GM12872 (cell line): ENCODE measurements around the gene GPR143.

Experiments
- CTCF ChIP-seq: IDR thresholded peaks from 3 replicates; pipeline ENCODE4 v1.5.1; 2011; ENCODE audit warnings: low read depth, mild to moderate bottlenecking, low read length, moderate library complexity; ENCODE audit not compliant: insufficient read depth

The GPR143 gene

GRCh38 chrX:9790866-9791265, 25.2 kb upstream of the GPR143 start:
- TF ChIP-seq CTCF, result no peak

- TF ChIP-seq CTCF, result no peak
These were observed 23.9 kb upstream of the GPR143 start for GRCh38 chrX:9789555-9789954.

- no peak for TF ChIP-seq CTCF
These were observed 23.3 kb upstream of the GPR143 start for GRCh38 chrX:9788911-9789310.

GRCh38 chrX:9786798-9787635, 21.4 kb upstream of the GPR143 start:
- TF ChIP-seq CTCF, result no peak

GRCh38 chrX:9785944-9786797, 20.5 kb upstream of the GPR143 start, which contains the start of gene SHROOM2:
TSS of gene SHROOM2 (plus strand) at chrX:9786429. CDS start at chrX:9786546, 117 bp downstream.
- TF ChIP-seq CTCF, result no peak

- no peak for TF ChIP-seq CTCF
These were observed 19.8 kb upstream of the GPR143 start for GRCh38 chrX:9785254-9785943.

GRCh38 chrX:9784332-9784731, 18.7 kb upstream of the GPR143 start:
- no peak for TF ChIP-seq CTCF
